Keratinocyte (primary cell): Measurements from ENCODE around the gene RFPL4AL1.

Experiments
- CTCF ChIP-seq, 3 experiments: IDR thresholded peaks in 1 of 3; conservative IDR thresholded peaks in 1 of 3; optimal IDR thresholded peaks in 1 of 3; 2 replicates in 2 of 3; 3 replicates in 1 of 3; pipeline versions ENCODE3 to v1.5.1; 2011; ENCODE audit warnings: low read length in 3 of 3, mild to moderate bottlenecking in 3 of 3, moderate library complexity in 2 of 3, control low read depth in 1 of 3, inconsistent platforms in 1 of 3; ENCODE audit not compliant: insufficient read depth in 2 of 3; ENCODE audit errors: extremely low read depth in 1 of 3
- EZH2 ChIP-seq: IDR thresholded peaks from one replicate; pipeline ENCODE4 v1.6.1; 2012; ENCODE audit warnings: inconsistent platforms, mild to moderate bottlenecking, low read length, moderate library complexity

- TF ChIP-seq CTCF (optimal IDR thresholded peaks at IDR 0.05 in 1 of 3, IDR thresholded peaks at IDR 0.05 in 1 of 3, conservative IDR thresholded peaks at IDR 0.05 in 1 of 3; ENCODE audit: extremely low read depth in 1 of 3, insufficient read depth in 2 of 3, low read length in 3 of 3) (no peak), EZH2 (no peak)
Measured at GRCh38 chr19:55778331-55778730, 9.4 kb downstream of the RFPL4AL1 start.
